CD4-positive, alpha-beta T cell treated with Interferon alpha-2 for 1 hour (primary cell): ENCODE results near the gene PRKCE.
"Not testable (repeated sequence)": the region's sequence is repeated elsewhere in the genome, so short reads cannot be mapped to it uniquely, and the experiment has no call there.

Source experiments
- DNase-seq, 2 donors: peaks; one replicate each; pipeline ENCODE4 v3.0.0-alpha.2; 2020 to 2022

PRKCE gene

DNA sequence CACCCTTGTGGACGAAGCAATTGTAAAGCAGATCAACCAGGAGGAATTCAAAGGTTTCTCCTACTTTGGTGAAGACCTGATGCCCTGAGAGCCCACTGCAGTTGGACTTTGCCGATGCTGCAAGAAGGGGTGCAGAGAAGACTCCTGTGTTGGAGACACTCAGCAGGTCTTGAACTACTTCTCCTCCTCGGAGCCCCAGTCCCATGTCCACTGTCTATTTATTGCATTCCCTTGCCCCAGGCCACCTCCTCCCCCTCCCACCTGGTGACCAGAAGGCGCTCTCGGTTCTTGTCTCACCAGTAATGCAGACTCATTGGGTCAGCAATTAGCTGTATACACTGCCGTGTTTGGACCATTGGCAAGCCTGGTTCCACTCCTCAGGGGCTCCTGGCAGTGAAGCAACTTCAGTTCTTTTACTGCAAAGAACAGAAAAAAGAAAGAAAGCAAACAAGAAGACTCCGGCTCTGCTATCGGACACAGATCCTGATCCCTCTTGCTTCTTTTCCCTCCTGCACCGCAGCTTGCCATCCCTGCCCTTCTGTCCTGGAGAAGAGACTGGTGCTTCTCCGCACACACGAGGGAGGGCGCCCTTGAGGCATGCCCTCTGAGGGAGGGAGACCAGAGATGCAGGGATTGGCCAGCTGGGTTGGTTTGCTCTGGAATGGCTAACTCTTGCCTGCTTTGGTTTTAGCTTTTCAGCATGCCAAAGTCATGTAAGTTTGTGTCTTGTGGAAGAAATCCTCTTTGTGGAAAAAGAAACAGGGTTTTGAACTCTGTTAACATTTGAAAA, 533.5 kb downstream of the PRKCE start:
- no peak for DNase-seq

DNA sequence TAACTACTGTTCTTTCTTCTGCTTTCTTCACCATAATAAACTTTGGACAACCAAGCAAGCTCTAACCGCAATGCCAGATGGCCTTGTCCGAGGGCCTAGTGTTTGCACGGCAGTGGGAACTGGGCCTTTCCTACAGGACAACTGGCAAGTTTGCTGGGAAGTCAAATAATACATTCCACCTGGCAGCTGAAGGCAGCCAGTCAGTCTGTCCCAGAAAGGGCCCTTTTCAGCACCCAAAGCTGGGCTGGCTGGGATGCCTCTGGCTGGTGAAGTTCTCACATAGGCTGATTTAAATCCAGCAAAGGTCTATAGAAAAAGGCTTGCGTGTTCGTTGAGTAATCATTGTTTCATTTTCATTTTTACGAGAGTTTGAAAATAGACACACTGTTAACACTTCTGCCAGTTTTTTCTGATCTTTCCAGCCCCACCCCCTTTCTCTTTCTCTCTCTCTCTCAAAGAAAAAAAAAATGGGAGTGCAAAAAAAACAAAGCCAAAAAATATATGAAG, 535.7 kb downstream of the PRKCE start:
- DNase-seq, result peak in 1 of 2 donors; percentile 35

DNA sequence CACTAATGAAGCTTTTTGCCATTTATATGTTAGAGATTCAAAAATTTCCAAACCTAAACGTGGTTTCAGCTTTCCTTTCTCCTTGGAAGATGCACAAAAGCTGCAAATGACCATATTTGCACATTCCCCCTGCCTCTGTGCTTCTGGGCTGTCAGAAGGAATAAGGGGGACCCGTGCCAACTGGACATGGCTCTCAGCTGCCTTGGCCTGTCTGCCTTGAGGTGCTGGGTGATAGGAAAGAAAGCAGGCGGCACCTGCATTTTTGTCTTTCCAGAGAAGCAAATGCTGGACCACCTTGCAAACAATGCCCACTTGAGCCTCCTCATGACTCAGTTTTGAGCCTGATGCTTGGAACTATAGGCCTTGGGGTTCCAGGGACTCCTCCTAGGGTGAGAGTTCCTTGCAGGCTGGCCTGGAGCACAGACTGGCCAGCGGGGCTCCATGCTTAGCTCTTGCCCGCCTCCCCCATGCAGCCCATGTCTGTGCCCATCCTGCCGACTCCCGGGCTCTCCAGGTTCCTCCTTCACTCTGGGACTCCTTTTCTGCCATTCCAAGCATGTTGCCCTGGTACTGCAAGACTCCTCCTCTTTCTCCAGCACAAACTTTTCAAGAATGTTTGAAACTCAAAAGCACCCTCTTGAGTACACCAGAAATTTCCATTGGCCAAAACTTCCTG, 536.7 kb downstream of the PRKCE start:
- DNase-seq, result no peak

DNA sequence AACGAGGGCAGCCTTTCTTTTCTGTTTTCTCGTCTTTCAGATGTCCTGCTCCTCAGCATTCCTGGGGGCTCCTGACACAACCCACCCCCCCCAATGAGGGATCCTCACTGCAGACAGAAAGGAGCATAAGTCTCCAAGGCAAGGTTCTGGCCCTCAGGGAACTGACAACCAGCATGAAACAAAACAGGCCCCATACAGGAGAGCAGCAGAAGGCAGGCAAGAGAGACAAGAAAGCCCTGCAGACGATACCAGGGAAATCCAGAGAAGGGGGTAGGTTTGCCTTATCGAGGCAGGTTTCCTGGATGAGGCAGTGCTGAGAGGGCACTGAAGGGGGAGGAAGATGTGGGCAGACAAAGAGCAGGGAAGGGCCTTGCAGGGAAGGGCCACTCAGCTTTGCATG, 541.9 kb downstream of the PRKCE start:
- no peak for DNase-seq

DNA sequence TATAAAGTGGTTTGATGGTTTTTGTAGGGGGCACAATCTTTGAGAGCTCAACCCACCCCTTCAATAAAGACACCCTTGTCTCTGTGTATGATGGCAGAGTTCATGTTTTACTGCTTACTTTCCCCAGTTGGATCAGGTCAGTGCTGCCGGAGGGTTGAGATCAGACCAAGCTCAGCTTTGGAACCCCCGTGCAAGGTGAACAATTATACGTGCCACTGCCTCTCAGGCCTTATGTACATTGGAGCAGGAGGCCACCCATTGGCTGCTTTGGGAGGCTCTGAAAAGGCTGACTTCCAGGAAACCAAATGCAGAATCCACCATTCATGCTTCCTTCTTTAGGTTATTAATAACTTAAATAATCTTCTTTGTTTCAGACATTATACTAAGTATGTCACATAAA, 542.4 kb downstream of the PRKCE start:
- no peak for DNase-seq

DNA sequence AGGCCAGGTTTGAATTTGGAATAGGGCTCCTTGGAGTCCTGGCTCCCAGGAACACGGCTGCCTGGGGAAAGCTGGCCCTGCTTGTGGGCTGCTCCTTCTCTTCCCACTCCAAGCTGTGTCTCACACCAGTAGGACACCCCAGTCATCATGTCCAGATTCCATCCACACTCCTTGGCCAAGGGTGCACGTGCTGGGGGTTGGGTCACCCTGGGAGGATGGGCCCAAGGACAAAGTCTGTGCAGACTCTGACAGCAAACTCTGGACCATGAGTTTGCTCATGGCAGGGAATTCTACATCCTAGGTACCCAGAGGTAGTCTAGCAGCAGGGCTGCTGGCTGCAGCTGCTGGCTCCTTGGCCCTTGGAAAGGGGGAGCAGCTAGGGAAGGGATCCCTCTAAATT, 543.4 kb downstream of the PRKCE start:
- DNase-seq, result no peak

DNA sequence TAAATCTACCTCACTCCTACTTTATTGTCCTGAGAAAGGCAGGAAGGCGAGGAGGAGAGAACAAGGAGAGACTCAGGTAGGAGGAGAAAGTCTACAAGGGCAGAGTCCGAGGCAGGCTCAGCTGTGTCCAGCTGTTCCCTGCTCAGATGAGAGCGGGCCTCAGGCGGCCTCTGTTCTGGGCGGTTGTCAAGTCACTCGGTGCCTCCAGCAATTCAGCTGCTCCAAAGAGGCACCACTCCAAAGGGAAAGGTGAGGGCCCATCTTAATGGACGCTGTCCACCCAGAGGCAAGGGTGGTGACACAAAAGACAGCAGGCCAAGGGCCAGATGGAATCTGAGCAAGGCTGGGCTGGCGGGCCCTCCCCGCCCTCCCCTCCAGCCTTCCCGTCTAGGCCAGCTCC, 544.3 kb downstream of the PRKCE start:
- no peak for DNase-seq

DNA sequence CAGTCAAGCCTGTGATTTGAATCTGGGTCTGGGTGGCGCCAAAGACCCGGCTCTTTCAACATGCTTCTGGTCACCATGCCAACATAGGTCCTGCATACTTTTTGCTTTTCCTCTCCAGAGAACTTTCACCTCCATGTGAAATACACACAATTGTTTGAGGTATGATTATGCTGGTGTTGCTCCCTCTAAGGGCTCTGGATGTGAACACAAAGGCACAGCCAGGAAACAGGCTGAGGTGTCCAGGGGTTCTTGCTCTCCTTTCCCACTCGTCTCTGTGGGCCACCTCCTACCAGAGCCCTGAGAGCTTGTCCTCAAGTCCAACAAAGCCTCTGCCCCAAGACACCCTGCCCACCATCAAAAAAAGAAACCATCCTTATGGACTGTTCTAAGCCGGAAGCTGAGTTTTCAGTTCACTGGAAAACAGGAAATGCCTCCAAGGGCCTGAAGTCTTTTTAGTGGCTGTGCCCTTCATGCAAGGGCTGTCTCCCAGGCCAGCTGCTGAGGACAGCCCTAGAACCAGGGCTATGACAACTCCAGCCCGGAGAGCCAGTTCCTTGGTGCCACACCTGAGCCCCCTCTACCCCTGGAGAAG, 545.5 kb downstream of the PRKCE start:
- no peak for DNase-seq

DNA sequence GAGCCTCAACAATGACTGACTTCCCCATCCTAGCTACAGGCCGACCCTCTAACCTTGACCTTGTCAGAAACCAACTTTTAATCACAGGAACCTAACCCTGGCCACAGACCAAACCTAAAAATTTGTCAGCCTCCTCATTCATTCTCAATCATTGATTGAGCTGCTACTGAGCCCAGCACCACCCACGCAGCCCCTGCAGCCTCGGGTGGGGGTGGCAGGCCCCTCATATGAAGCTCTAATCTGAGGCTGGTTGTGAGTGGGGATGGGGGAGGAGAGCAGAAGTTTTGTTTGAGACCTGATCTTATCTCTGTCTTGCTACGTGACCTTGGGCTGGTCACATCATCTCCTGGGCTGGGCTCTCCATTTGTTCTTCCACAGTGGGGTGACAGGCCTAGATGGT, 546.2 kb downstream of the PRKCE start:
- no peak for DNase-seq

DNA sequence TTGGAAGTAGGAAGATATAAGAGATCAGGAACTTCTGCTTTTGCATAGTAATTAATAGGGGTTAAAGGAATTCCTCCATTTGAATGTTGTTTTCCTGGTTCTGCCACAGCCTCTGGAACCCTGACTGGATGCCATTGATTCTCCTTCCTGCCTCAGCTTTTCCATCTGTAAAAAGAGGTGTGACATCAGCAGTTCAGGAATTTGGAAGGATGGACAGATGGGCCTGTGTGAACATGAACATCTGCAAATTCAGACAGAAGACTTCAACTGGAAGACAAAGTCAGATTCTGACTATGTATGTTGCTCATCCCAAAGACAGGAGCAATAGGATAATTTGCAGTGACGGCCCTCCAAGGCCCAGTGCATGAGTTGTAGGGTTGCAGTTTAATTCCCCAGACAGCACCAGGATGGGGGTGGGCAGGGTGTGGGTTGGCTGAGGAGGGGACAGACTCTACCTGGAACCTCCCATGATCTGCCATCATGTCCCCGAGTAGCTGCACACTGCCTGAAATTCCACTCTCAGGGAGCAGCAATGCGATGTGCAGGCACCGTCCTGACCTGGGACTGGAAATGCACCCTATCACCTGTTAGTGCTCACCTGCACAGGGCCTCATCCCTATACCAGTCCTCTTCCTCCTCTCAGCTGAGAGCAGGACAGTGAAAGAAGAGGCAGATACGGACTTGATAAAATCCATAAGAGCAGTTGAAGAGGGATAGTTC, 546.8 kb downstream of the PRKCE start:
- DNase-seq, result no peak

DNA sequence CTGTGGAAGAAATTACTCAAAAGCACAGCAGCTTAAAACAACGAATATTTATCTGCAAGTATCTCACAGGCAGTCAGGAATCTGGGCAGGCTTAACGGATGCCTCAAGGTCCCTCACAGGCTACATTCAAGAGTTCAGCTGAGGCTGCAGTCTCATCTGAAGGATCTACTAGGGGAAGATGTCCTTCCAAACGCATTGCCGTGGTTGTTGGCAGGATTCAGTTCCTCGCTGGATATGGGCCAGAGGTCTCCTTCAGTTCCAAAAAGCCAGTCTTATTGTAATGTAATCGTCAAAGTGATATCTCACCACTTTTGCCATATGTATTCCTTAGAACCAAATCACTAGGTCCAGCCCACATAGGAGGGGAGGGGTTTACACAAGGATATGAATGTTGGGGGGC, 547.5 kb downstream of the PRKCE start:
- DNase-seq, result no peak

DNA sequence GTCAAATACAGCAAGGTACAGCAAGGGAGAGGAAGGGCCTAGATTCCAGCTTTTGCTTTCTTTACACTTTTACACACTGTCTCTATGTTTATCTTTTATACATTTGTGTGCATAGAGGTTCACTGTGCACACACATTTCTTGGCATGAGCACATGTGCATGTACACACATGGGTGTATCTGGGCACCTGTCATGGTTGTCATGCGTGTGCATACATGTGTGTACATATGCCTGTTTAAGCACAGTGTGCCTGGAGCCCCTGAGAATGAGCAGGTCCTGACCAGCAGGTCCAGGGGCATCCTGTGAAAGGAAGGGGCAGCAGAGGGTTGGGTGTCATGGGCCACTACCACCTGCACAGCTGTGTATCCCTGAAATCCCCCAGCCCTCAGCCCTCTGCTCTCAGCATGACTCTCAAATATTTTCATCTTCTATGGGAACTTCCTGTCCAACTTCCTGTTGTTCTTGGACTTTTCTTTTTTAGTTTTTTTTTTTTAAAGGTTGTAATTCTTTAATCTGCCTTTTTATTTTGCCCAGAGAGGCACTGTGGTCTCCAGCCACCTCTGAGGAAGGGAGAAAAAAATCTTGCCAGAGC, 548.7 kb downstream of the PRKCE start:
- DNase-seq, result no peak

DNA sequence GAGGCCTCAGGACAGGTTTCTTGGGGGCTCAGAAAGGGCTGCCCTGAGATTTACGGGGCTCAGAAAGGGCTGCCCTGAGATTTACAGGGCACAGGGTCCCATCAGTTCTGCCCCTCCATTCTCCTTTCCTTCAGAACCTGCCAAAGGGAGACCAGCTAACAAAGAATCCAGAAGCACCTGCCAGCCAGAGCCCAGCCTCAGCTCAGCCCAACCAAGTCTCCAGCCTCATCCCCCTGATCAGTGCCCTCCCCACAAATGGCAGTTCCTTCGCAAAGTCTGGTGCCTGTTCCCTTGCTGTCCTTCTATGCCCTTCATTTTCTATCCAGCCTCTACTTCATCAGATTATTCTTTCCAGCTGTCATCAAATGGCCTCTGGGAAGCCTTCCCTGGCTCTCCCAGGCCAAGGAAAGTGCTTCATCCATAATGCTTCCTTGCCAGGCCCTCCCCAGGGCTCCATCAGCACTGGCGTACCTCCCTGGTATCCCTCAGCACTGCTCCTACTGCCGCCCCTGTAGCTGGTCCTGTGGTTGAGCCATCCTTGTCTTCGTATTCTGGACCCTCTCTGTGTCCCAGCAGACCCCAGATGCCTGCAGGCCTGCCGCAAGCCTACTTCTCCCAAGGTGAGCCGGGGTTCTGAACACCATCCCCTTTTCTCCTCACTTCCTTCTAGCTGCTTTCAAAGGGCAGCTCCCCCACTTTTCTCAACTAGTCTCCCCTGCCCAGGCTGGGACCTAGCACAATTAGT, 549.6 kb downstream of the PRKCE start:
- DNase-seq, result no peak

DNA sequence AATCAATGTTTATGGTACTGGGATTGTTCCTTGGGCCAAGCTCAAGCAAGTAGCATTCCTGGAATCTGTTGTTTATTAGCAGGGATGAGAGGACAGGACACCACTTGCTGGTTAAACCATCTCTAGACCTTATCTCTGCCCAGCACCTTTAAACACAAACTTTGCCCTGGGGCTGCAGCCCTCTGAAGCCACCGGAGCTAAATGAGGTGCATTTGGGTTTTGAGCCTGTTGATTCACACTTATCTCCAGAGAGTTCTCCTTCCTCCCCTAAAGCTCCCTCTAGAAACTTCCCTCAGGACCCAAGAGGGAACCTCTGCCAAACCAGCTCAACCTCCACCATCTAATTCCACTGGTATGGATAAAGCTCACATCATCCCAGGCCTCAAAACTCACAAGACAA, 551.0 kb downstream of the PRKCE start:
- no peak for DNase-seq

DNA sequence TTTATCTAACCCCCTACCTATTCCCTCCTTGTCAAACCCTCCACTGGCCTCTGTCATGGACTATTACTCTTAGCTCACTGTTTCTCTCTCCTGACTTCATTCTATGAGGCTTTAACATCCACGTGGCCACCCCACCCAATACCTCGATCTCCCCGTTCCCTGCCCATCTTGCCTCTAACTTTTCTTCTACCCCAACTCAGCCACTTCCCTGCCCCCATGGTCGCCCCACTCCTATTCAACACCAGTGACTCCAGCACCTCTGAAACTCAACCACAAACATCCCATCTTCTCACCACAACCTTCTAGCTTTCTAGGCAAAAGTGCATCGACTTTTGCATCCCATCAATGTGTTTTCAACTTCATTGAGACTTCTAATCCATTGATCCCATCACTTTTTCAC, 551.5 kb downstream of the PRKCE start:
- DNase-seq, result no peak

DNA sequence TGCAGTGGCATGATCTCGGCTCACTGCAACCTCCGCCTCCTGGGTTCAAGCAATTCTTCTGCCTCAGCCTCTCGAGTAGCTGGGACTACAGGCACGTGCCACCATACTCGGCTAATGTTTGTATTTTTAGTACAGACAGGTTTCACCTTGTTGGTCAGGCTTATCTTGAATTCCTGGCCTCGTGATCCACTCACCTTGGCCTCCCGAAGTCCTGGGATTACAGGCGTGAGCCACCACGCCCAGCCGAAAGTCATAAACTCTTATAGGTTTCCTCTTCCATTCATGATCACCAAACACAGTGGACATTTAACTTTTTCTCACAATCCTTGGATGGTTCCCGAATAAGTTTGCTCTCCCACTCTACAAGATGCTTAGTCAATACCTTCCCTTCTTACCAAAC, 552.2 kb downstream of the PRKCE start:
- not testable (repeated sequence) for DNase-seq

DNA sequence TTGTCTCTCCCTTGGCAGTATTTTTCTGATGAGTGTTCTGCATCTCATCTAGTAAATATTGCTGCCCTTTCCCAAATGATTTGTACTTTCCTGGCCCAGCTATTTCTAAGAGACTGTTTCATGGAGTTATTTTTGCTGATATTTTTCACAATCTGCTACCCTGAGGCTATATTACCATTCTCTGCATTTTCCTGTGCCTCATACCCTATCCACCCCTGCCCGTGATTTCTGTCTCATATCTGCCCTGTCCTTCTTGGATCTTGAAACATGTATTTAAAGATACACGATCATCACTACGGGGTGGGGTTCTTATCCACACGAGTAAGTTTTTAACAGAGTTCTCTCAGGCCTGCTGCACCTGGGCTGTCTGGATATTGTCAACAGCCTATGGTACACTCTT, 556.1 kb downstream of the PRKCE start:
- DNase-seq, result no peak

DNA sequence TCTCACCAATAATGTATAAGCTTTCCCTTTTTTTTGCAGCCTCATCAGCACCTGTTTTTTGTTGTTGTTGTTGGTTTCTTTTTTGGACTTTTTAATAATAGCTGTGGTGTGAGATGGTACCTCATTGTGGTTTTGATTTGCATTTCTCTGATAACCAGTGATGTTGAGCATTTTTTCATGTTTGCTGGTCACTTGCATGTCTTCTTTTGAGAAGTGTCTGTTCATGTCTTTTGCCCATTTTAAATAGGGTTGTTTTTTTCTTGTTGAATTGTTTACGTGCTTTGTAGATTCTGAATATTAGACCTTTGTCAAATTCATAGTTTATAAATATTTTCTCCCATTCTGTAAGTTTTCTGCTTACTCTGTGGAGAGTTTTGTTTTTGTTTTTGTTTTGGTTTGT, 557.3 kb downstream of the PRKCE start:
- DNase-seq, result no peak

DNA sequence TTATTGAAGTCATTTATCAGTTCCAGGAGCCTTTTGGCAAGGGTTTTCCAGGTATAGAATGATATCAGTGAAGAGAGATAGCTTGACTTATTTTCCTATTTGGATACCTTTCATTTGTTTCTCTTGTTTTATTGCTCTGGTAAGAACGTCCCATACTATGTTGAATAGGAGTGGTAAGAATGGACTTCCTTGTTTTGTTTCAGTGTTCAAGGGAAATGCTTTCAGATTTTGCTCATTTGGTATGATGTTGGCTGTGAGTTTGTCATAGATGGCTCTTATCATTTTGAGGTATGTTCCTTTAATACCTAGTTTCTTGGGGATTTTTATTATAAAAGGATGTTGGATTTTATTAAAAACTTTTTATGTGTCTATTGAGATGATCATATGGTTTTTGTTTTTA, 558.6 kb downstream of the PRKCE start:
- no peak for DNase-seq

DNA sequence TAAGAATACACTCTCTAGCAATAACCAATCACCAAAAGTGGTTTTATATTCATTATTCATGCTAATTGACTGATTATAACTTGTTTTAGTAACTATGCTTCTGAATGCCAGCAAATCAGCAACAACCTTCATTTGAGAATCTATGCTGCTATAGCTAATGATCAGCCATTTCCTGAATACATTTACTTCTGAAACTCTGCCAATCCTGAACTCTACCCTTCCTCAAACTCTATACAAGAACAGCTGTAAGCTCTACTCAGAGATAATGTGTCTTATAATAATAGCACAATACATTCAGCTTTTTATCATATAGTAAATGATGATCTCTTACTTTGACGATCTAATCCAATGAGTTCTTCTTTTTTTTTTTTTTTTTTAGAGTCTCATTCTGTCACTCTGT, 560.0 kb downstream of the PRKCE start:
- DNase-seq, result no peak

DNA sequence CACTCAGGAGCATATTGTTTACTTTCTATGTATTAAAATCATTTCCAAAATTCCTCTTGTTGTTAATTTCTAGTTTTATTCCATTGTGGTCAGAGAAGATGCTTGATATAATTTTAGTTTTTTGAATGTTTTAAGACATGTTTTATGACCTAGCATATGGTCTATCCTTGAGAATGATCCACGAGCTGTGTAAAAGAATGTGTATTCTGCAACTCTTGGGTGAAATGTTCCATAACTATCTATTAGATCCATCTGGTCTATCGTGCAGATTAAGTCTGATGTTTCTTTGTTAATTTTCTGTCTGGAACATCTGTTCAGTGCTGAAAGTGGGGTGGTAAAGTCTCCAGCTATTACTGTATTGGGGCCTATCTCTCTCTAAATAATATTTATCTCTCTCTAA, 562.4 kb downstream of the PRKCE start:
- no peak for DNase-seq

DNA sequence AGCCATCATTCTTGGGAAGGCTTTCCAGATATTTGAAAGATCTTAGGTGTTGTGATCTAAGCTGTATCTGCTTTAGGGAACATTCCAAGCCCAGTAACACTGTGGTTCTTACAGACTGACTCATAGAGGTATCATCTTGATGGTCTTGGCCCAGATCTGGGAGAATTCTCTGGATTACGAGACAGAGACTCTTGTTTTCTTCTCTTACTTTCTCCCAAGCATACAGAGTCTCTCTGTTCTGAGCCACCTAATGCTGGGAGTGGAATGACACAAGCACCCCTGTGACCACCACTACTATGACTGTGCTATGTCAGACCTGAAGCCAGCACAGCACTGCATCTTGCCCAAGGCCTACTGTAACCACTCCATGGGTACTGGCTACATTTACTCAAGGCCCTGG, 564.7 kb downstream of the PRKCE start:
- DNase-seq, result no peak
